H1 (cell line): Measurements from ENCODE around the gene PCNP. TPM values are rescaled to one million over a fixed set of nuclear protein-coding genes. Genes with fewer than 3 reads are reported as not detected.

ENCODE experiments used
- BACH1 ChIP-seq: IDR thresholded peaks from 2 replicates; pipeline ENCODE4 v1.6.1; 2012; ENCODE audit warnings: low read length, improper control_type of control experiment
- CBX5 ChIP-seq: fragments of 300-800, 300-1000 bp; sonication (generic); IDR thresholded peaks from 2 replicates; pipeline ENCODE4 v1.7.1; 2016; ENCODE audit warnings: antibody characterized with exemption, low read length, low read depth
- CHD2 ChIP-seq: IDR thresholded peaks from 2 replicates; pipeline ENCODE4 v1.6.1; 2012; ENCODE audit warnings: low read length, improper control_type of control experiment
- CHD7 ChIP-seq: fragments of 300-600 bp; sonication (generic); IDR thresholded peaks from 2 replicates; pipeline ENCODE4 v1.7.1; 2012; ENCODE audit warnings: low read length, moderate library complexity, mild to moderate bottlenecking, inconsistent platforms; ENCODE audit not compliant: insufficient replicate concordance
- CTCF ChIP-seq, 3 experiments: IDR thresholded peaks; 1 replicate in 2 of 3; 2 replicates in 1 of 3; pipeline versions ENCODE4 v1.5.1 to v1.6.1; 2011; ENCODE audit warnings: low read length in 3 of 3, mild to moderate bottlenecking in 3 of 3, inconsistent platforms in 2 of 3, low read depth in 1 of 3, moderate library complexity in 1 of 3; ENCODE audit not compliant: insufficient read depth in 1 of 3; ENCODE audit errors: control extremely low read depth in 1 of 3
- NRF1 ChIP-seq: IDR thresholded peaks from 2 replicates; pipeline ENCODE4 v1.6.1; 2011; ENCODE audit warnings: mild to moderate bottlenecking, low read depth, low read length, improper control_type of control experiment
- RXRA ChIP-seq: IDR thresholded peaks from 2 replicates; pipeline ENCODE4 v1.6.1; 2011; ENCODE audit warnings: low read depth, mild to moderate bottlenecking, low read length, moderate library complexity; ENCODE audit not compliant: insufficient read depth
- SIX5 ChIP-seq: IDR thresholded peaks from 2 replicates; pipeline ENCODE4 v1.6.1; 2011; ENCODE audit warnings: mild to moderate bottlenecking, low read depth, low read length
- SUZ12 ChIP-seq: fragments of 200-600 bp; sonication (generic); IDR thresholded peaks from 2 replicates; pipeline ENCODE4 v1.6.1; 2012; ENCODE audit warnings: mild to moderate bottlenecking, inconsistent platforms, low read length, moderate library complexity, mixed read lengths
- TCF12 ChIP-seq: IDR thresholded peaks from 2 replicates; pipeline ENCODE4 v1.6.1; 2011; ENCODE audit warnings: low read depth, mild to moderate bottlenecking, low read length
- polyA plus RNA-seq, 7 experiments: library from polyadenylated mRNA; depleted of rRNA in 3 of 7; stranded (reverse) in 5 of 7; unstranded in 2 of 7; fragments of >200 nt in 5 of 7; fragments of 200-250 nt in 2 of 7; gene quantifications; 1 replicate in 5 of 7; 2 replicates in 1 of 7; 4 replicates in 1 of 7; pipeline versions ENCODE4 v1.2.1 to v1.2.3, GENCODE V29; 2011 to 2013; ENCODE audit warnings: missing spikeins in 2 of 7, mixed read lengths in 2 of 7
- total RNA-seq: library from RNA; stranded (reverse); fragmentation: NEBNext Ultra II Directional; extraction: Animal tissue kit (Norgen Biotek cat#: 25700); gene quantifications from 2 replicates; pipeline ENCODE4 v1.2.1, GENCODE V29; 2021

PCNP gene
- total and polyA plus RNA-seq, 2 of the 8 experiments (the other 6 are each of a cell fraction or from before 2014, with no cell fraction given): 29.1 to 192 TPM

- TF ChIP-seq CHD7 (no peak), TCF12 (no peak), CBX5 (no peak), SIX5 (no peak), SUZ12 (no peak), RXRA (no peak), NRF1 (no peak), BACH1 (no peak), CTCF (IDR thresholded peaks at IDR 0.05; ENCODE audit: control extremely low read depth in 1 of 3, insufficient read depth in 1 of 3, low read depth in 1 of 3, low read length in 3 of 3) (no peak), CHD2 (no peak)
Observed at GRCh38 chr3:101633186-101633585, 59.2 kb downstream of the PCNP start (continued).
